Erythroblast (primary cell): ENCODE data around the gene ZBTB7C.

ENCODE experiments used
- DNase-seq, 2 experiments: peaks; one replicate each; lab custom pipeline; 2025; lab: John Stamatoyannopoulos, UW
- GATA1 ChIP-seq: IDR thresholded peaks from 2 replicates; pipeline ENCODE4 v1.6.1; 2011; ENCODE audit warnings: low read depth, mild to moderate bottlenecking, control low read depth, low read length, moderate library complexity
- POLR2A ChIP-seq: IDR thresholded peaks from 2 replicates; pipeline ENCODE4 v1.6.1; 2011; ENCODE audit warnings: mild to moderate bottlenecking, low read length

ZBTB7C gene

DNA sequence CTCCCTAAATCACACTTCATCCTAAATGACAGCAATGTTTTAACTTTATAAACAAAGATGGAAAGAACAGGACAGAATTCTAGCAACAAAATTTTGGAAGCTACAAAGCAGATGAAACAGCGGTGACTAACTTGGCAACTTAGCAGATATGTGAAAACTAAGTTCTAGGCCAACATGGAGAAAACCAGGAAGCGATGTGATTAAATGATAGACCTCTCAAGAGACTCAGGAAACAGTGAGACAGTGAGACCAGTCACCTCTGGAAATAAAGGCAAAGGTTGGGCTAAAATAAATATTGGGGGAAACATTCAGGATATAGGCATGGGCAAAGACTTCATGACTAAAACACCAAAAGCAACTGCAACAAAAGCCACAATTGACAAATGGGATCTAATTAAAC is 24.4 kb upstream of the ZBTB7C start:
- no peak for DNase-seq
- TF ChIP-seq GATA1 (no peak), POLR2A (no peak)

DNA sequence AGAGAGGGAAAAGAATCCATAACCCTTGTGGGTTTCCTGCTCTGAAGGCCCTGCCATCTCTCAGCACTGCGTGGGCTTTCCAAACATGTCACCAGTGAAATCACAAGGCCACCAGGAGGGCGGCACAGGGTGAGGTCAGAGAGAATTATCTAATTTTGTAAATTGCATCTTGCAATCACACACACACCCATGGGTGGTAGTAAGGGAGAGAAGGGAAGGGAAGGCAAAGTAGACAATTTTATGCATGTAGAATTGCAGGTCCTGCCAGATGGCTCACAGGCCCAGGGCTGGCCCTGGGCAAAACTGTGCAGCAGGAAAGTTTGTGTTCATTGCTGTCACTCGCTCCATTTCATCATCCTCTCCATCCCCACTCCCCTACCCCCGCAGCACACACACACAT is 21.0 kb upstream of the ZBTB7C start:
- TF ChIP-seq GATA1 (no peak), POLR2A (no peak)
- DNase-seq, result peak in 1 of 2 experiments; percentile 32

DNA sequence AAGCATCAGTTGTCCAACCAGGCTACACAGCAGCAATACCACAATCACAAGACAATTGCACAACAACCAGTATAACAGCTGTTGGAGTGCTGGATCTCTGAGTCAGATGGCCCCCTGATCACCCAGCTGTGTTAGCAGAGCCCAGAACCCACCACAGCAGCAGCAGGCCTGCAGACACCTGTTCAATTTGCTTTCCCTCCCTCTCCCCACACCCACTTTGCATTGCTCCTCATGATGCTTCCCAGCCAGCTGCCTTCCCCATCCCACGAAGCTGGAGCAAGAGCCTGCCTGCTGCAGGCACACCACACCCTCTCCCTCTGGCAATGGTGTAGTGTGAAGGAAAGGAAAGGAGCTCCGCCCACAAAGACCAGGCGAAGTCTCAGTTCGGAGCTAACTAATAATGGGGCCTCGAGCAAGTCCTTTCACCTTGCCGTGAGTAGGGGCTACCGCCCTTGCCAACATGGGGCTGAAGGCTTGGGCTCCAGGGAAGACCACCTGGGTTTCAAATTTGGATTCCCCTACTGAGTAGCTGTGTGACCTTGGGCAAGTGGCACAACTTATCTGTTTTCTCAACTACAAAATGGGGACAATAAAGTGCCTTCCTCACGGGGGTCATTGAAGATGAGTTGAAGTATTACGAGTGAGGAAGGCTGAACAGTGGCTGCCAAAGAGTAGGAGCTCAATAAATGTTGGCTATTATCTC is 19.4 kb upstream of the ZBTB7C start:
- TF ChIP-seq GATA1, result no peak
- TF ChIP-seq POLR2A, result no peak
- DNase-seq, result no peak

DNA sequence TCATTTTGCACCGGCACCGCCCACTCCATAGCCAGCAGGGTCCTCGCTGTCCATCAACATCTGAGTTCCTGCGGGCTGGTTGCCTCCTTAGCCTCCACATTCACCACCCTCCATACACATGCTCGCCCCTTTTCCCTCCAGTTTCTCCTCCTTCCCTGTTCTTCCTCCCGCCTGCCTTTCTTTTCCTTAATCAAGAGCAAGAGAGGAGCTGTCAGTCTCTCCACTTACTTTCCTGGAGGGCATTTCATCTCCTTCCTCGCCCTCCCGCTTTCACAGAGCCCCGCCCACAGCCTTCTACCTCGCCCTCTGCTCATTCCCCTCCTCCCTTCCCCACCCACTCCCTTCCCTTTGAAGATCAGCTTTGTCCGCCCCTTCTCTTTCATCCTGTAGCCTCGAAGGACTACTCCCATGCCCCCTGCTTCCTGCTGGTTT is 13.8 kb upstream of the ZBTB7C start:
- no peak for DNase-seq
- no peak for TF ChIP-seq GATA1
- TF ChIP-seq POLR2A, result no peak

DNA sequence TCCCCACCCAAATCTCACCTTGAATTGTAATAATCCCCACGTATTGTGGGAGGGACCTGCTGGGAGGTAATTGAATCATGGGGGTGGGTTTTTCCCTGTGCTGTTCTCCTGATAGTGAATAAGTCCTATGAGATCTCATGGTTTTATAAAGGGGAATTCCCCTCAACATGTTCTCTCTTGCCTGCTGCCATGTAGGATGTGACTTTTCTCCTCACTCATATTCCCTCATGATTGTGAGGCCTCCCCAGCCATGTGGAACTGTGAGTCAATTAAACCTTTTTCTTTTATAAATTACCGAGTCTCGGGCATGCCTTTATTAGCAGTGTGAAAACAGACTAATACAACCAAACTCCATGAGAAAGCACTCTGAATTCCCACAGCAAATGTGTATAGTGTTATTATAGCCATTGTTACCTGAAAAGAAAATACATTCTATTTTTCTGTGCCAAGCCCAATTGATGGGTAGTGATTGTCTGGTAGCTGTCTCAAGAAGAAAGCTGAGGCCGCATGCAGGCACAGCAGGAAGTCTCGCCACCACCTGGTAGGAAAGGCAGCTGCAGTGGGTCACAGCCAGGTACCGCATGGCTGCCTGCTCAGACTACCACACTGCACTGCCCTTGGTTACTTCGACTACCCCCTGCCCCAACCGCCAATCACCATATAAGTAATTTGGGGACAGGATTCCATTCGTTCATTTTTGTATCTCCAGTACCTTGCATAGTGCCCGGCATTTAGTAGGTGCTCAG is 10.3 kb upstream of the ZBTB7C start:
- TF ChIP-seq GATA1 (no peak), POLR2A (no peak)
- no peak for DNase-seq

DNA sequence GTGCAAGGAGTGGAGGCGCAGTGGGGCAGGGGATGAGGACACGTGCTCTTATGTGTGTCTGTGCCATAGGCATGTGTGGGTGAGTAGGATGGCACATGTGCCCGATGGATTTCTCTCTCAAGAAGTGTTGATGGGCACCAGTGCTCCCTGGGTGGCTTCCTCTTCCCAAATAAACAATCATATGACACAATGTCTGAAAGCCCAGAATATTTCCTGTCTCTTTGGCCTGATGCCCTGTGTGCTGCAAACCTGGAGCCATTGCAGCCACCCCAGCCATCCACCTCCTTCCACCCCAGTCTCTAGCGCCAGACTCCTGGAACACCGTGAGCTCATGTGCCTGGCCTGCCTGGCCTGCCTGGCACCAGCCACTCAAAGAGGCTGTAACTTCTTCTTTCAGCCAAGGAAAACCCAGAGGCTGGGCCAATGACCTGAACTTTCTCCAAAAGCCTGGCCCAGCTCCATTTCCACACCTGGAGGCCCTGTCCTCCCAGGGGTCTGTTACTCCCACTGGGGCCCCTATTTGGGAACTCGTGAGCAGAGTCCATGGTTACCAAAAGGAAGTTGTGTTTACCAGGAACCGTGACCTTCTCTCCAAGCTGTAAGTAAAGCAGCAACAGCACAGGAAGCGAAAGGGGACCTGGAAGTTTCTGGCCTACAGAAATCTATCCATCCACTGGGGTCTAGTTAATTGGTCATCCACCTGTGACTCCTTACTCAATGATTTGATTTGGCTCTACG is 9.5 kb upstream of the ZBTB7C start:
- TF ChIP-seq POLR2A (no peak), GATA1 (no peak)
- DNase-seq, result no peak

DNA sequence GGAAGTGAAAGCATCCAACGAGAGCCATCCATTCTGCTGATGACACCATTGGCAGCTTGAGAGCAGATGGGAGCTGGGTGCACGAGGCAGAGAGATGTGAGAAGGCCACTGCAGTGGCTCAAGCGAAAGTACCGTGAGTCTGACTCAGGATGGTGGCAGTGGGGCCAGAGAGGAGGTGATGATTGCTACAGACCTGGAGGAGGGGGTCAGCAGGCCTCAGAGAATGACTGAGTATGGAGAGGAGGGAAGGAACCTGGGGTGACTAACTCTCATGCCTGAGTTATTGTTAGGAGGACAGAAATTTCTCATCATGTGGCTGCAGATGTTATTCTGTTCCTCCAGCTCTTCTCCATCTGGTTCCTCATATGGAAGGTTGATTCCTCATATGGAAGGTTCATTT is 8.8 kb upstream of the ZBTB7C start:
- no peak for DNase-seq
- TF ChIP-seq GATA1 (no peak), POLR2A (no peak)

DNA sequence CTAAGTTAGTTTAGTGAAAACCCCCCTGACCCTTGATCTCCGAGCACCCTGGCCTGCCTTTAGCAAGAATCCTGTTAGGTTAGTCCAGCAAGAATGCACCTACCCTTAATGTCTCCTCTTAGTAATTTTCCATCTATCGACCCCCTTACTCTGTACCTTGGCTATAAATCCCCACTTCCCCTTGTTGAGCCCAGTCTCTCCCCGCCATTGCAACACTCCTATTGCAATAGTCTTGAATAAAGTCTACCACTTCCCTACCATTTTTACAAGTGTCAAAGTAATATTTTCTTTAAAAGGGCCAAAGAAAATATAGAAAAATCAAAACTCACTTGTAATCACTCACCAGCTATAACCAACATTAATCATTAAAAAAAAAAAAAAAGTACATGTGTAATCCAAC is 4.2 kb upstream of the ZBTB7C start:
- no peak for DNase-seq
- TF ChIP-seq POLR2A (no peak), GATA1 (no peak)

DNA sequence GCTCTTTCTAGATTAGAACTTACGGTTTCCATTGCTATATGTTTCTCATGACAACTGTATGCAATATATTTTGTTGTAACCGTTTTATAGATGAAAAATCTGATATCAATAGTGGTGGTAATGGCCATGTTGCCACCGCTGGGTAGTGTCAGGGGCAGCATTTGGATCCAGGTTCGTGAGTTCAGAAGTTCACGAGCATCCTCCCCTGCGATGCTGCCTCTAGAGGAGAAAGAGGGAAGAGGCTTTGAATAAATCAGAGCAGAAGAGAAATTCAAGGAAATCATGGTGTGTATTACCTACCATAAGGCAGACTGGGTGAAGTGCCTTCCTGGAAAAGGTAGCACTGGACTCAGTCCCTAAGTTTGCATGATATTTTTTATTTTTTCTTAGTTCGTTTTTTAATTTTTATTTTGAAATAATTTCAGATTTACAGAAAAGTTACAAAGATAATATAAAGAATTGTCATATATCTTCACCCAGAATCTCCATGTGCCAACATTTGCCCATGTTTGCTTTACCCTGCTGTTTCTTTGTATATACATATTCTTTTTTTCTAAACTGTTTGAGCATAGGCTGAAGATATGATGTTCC is 3.3 kb upstream of the ZBTB7C start:
- TF ChIP-seq POLR2A (no peak), GATA1 (no peak)
- DNase-seq, result peak; percentile 35 to 48

DNA sequence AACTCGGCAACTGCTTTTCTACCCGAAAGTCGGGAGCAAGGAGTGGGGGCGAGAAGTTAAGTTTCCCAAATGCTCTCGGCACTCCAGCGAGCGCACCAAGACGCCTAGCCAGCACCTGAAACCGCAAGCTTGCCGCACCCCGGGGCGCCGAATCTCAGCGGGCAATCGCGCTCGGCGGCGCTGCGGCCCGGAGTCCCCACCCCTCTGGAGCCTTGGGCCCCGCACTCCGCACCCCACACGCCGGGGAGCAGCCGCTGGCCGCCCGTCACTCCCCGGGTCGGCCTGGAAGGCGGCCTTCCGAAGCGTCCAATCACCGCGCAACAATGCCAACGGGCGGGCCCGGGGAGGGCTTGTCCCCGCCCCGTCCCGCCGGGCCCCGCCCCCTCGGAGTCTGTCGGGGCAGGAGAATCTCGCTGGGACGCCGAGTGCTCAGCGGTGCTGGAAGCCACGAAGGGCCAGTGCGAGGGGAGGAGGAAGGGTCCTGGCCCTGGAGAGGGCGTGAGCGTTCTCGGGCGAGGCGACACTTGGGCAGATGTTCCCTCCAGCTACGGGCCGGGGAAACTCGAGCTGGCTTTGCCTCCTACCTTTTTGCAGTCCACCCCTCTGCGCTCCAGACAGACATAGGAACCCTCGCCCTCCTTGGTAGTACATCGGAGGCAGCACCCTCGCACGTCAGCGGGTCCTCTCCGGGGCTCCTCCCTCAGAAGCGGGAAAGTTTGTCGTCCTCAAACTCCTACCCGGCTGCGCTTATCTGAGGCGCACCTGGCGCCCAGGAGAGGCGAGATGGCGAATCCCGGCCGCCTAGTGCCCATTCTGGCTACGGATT is 1.1 kb upstream of the ZBTB7C start:
- DNase-seq, result peak; percentile 81 to 87
- TF ChIP-seq POLR2A (no peak), GATA1 (no peak)

DNA sequence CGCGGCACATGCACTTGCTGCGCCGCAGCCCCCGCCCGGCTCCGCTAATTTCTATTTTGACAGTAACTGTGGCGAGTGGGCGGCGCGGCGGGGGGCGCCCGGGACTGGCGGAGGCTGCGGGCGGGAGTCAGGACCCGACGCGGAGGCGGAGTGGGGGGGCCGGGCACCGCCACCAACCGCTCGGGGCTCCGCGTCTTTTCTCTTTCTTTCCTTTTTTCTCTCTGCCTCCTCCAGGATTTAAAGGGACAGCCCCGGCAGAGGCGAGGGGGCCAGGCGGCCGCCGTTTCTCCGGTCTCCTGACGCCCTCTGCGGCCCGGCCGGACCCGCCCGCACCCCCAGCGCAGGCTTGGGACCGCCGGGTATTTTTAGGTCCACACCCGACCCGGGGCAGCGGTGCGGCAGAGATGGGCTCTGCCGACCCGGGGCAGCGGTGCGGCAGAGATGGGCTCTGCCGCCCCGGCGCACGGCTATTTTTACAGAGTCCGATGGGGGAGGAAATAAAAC is 460 bp upstream of the ZBTB7C start:
- peak in 1 of 2 experiments; percentile 32 for DNase-seq
- no peak for TF ChIP-seq GATA1
- no peak for TF ChIP-seq POLR2A

DNA sequence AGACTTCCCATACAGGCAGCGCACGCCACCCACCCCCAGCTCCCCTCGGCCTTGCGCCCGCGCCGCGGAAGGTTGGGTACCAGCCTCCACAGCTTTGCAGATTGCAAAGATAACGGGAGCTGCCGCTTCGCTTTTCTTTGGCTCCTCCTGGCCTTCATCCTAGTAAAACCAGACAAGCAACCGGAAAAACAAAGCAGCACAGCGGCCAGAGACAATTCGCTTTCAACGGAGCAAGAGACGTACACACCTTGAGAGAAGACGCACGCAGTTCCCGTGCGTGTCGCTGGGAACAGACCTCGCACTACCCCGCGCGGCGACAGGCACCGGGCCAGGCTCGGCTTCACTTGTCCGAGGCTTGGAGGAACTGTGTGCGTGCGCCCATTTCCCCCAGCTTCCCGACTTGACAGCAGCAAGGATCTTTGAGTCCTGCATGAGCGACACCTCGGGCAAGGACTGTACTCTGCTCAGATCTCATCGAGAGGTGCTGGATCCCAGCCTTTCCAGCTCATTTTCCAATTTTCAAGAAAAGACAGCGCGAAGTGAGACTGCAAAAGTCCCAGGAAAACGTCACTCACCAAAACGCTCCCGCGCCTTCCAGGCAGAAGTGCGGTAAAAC is 964 bp downstream of the ZBTB7C start:
- DNase-seq, result no peak
- no peak for TF ChIP-seq GATA1
- no peak for TF ChIP-seq POLR2A

DNA sequence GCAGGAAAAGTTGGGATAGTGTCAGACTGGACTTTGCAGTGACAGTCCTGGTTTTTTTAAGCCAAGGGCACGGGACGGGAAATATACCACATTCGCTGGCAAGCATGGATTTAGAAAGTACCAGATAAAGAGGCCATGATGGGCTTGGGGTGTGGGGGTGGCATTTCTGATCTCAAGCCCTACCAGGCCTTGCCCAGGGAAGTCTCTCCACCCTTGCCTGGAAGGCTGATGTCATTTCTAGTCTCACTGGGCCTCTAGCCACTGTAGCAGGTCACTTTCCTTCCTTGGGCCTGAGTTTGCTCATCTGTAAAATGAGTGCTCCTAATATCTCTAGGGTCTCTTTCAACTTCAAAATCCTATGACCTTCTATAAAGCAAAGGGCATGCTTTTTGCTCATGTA is 1.8 kb downstream of the ZBTB7C start:
- no peak for DNase-seq
- TF ChIP-seq POLR2A (no peak), GATA1 (no peak)
